Loucy (cell line): ENCODE data around the gene AKR1D1.

ENCODE experiments used
- H2AFZ ChIP-seq: fragments of 200-600 bp; sonication (generic); 2 replicates; pipeline ENCODE4 v1.6.0; 2016; ENCODE audit warnings: antibody characterized with exemption, mild to moderate bottlenecking, low read length, moderate library complexity
- H3F3A ChIP-seq: fragments of 200-600 bp; 2 replicates; pipeline ENCODE4 v1.6.0; 2016; ENCODE audit warnings: antibody characterized with exemption, low read depth, mild to moderate bottlenecking
- H3K27me3 ChIP-seq: fragments of 200-600 bp; sonication (generic); 2 replicates; pipeline ENCODE4 v1.6.1; 2014; ENCODE audit warnings: low read length, mild to moderate bottlenecking; ENCODE audit not compliant: insufficient read depth, poor library complexity, severe bottlenecking
- H3K36me3 ChIP-seq: fragments of 200-600 bp; sonication (generic); 2 replicates; pipeline ENCODE4 v1.6.1; 2016; ENCODE audit warnings: low read length; ENCODE audit not compliant: insufficient read depth
- H3K4me1 ChIP-seq: fragments of 200-600 bp; sonication (generic); 2 replicates; pipeline ENCODE4 v1.5.1; 2014; ENCODE audit warnings: low read length, mild to moderate bottlenecking; ENCODE audit not compliant: insufficient read depth, poor library complexity, severe bottlenecking
- H3K4me2 ChIP-seq: fragments of 200-600 bp; sonication (generic); 2 replicates; pipeline ENCODE4 v1.6.0; 2014; ENCODE audit warnings: antibody characterized with exemption, low read length, low read depth, mild to moderate bottlenecking; ENCODE audit not compliant: poor library complexity, severe bottlenecking
- H3K4me3 ChIP-seq: fragments of 200-600 bp; sonication (generic); 2 replicates; pipeline ENCODE4 v1.5.1; 2014; ENCODE audit warnings: low read length, mild to moderate bottlenecking, mixed read lengths; ENCODE audit not compliant: poor library complexity, severe bottlenecking
- H3K79me2 ChIP-seq: fragments of 200-600 bp; sonication (generic); 2 replicates; pipeline ENCODE4 v1.6.1; 2014; ENCODE audit warnings: low read length; ENCODE audit not compliant: insufficient read depth
- H3K9ac ChIP-seq: fragments of 200-600 bp; sonication (generic); 2 replicates; pipeline ENCODE4 v1.6.0; 2014; ENCODE audit warnings: mild to moderate bottlenecking, low read depth, low read length, moderate library complexity; ENCODE audit not compliant: poor library complexity, severe bottlenecking
- H3K9me2 ChIP-seq: fragments of 200-600 bp; sonication (generic); replicated peaks from 2 replicates; pipeline ENCODE4 v1.6.1; 2016; ENCODE audit warnings: low read depth, low read length, mixed read lengths
- H3K9me3 ChIP-seq: fragments of 200-600 bp; sonication (generic); 2 replicates; pipeline ENCODE4 v1.6.1; 2014; ENCODE audit warnings: mild to moderate bottlenecking, antibody characterized with exemption, low read length, low read depth; ENCODE audit not compliant: insufficient read depth
- H4K20me1 ChIP-seq: fragments of 200-600 bp; sonication (generic); 2 replicates; pipeline ENCODE4 v1.6.0; 2014; ENCODE audit warnings: antibody characterized with exemption, low read length, mild to moderate bottlenecking; ENCODE audit not compliant: insufficient read depth, poor library complexity, severe bottlenecking
- CTCF ChIP-seq: fragments of 200-600 bp; sonication (generic); conservative IDR thresholded peaks from 2 replicates; pipeline ENCODE4 v1.5.1; 2014; ENCODE audit warnings: mild to moderate bottlenecking, antibody characterized with exemption, low read length
- EZH2phosphoT487 ChIP-seq: fragments of 200-600 bp; IDR thresholded peaks from 2 replicates; pipeline ENCODE4 v1.6.1; 2018; ENCODE audit warnings: antibody characterized with exemption, mild to moderate bottlenecking, moderate library complexity, borderline replicate concordance

AKR1D1 gene

GRCh38 chr7:138029941-138030340 lies 46.3 kb upstream of the AKR1D1 start:
- Histone ChIP-seq H3K79me2 (no peaks in the 10 kb centered on the region), H2AFZ (no peak overlapping the region), H3F3A (no peaks in the 10 kb centered on the region), H3K9ac (no peak overlapping the region), H3K27me3 (no peaks in the 10 kb centered on the region), H3K9me2 (no peaks in the 10 kb centered on the region), H4K20me1 (no peaks in the 10 kb centered on the region), H3K4me2 (no peak overlapping the region), H3K4me1 (no peaks in the 10 kb centered on the region), H3K9me3 (no peaks in the 10 kb centered on the region; the same call in 1 of the 2 replicates), H3K36me3 (no peaks in the 10 kb centered on the region), H3K4me3 (no peak overlapping the region)
- TF ChIP-seq CTCF: no peak
- no peak for TF ChIP-seq EZH2phosphoT487

- Histone ChIP-seq H3K9me2 (no peaks in the 10 kb centered on the region), H3K4me2 (no peak overlapping the region), H3K9me3 (no peaks in the 10 kb centered on the region), H3K9ac (no peak overlapping the region), H4K20me1 (no peaks in the 10 kb centered on the region), H3K79me2 (no peaks in the 10 kb centered on the region), H3K4me1 (no peaks in the 10 kb centered on the region), H3F3A (no peaks in the 10 kb centered on the region), H2AFZ (no peak overlapping the region), H3K36me3 (no peaks in the 10 kb centered on the region), H3K27me3 (no peaks in the 10 kb centered on the region), H3K4me3 (no peak overlapping the region)
- no peak for TF ChIP-seq CTCF
- no peak for TF ChIP-seq EZH2phosphoT487
Observed at GRCh38 chr7:138030679-138031351, 45.4 kb upstream of the AKR1D1 start.

GRCh38 chr7:138032186-138032585 lies 44.1 kb upstream of the AKR1D1 start:
- Histone ChIP-seq H3K36me3 (no peaks in the 10 kb centered on the region), H2AFZ (no peak overlapping the region), H3K9me3 (peaks cover 4% of the 10 kb centered on the region; the same call in 1 of the 2 replicates), H3K4me2 (no peak overlapping the region), H3F3A (no peaks in the 10 kb centered on the region), H3K9ac (no peak overlapping the region), H3K27me3 (no peaks in the 10 kb centered on the region), H3K4me1 (no peaks in the 10 kb centered on the region), H3K4me3 (no peak overlapping the region), H3K79me2 (no peaks in the 10 kb centered on the region), H3K9me2 (no peaks in the 10 kb centered on the region), H4K20me1 (no peaks in the 10 kb centered on the region)
- no peak for TF ChIP-seq EZH2phosphoT487
- no peak for TF ChIP-seq CTCF
